ENCODE results near the gene IL34.

DNA sequence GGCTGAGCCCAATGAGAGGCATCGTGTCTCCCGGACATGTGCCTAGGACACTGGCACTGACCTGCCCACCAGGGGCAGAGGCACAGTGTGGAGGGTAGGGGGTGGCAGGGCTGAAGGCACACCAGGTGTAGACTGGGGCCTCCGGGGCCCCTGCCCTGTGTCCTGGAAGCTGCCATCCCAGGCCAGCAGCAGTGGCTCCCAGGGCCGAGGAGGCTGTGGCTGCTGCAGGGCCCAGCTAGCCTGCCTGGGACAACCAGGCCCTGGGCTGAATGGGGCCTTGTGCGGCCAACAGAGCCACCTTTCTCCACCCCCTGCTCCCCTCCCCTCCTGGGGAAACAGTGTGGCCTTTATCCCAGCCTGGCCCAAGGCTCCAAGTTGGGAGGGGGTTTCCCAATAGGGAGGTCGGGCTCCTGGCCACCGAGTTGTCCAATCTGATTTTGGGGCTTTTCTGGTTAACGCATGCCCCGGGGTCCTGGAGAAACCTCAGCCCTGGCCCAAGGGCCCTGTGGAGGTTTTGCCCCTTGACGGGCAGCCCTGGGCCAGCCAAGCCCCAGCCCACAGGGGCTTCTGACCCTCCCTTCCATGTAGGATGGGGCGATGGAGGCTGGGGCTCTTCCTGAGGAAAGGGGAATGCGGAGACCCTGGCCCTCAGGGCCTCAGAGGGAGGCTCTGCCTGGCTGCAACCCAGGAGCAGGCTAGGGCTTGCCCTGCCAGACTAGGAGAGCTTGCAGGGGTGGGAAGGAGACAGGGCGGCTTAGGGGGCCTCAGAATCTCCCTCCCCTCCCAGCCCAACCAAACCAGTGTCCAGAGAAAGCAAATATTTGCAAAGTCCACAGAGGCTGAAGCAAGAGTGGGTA, 35.3 kb downstream of the IL34 start:
- TF ChIP-seq, protein P1, sequence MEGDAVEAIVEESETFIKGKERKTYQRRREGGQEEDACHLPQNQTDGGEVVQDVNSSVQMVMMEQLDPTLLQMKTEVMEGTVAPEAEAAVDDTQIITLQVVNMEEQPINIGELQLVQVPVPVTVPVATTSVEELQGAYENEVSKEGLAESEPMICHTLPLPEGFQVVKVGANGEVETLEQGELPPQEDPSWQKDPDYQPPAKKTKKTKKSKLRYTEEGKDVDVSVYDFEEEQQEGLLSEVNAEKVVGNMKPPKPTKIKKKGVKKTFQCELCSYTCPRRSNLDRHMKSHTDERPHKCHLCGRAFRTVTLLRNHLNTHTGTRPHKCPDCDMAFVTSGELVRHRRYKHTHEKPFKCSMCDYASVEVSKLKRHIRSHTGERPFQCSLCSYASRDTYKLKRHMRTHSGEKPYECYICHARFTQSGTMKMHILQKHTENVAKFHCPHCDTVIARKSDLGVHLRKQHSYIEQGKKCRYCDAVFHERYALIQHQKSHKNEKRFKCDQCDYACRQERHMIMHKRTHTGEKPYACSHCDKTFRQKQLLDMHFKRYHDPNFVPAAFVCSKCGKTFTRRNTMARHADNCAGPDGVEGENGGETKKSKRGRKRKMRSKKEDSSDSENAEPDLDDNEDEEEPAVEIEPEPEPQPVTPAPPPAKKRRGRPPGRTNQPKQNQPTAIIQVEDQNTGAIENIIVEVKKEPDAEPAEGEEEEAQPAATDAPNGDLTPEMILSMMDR (IDR thresholded peaks at IDR 0.05): no peak
- TF ChIP-seq POLR2A (IDR thresholded peaks at IDR 0.05) (no peak), EP300 (IDR thresholded peaks at IDR 0.05) (no peak)
